Activated naive CD4-positive, alpha-beta T cell treated with anti-CD3 and anti-CD28 coated beads for 36 hours (primary cell): ENCODE measurements around the gene DAAM2. TPM values are rescaled to one million over a fixed set of nuclear protein-coding genes. Genes with fewer than 3 reads are reported as not detected.

Experiments used
- CTCF ChIA-PET: fragments of 350-600 bp; sonication (Branson Sonifier 250); formaldehyde crosslinking; loops from one replicate; lab custom pipeline; 2021; ENCODE audit warnings: antibody characterized with exemption; lab: Charles Lee
- DNase-seq: peaks from one replicate; pipeline ENCODE4 v3.0.0-alpha.2; 2020
- H3K27ac Mint-ChIP-seq: one replicate; pipeline ENCODE4 v1.8.0; 2021; ENCODE audit warnings: mild to moderate bottlenecking, mixed read lengths
- H3K27me3 Mint-ChIP-seq: one replicate; pipeline ENCODE4 v1.8.0; 2021; ENCODE audit warnings: low read depth, mixed read lengths
- H3K36me3 Mint-ChIP-seq: one replicate; pipeline ENCODE4 v1.8.0; 2021; ENCODE audit warnings: low read depth, mixed read lengths
- H3K4me1 Mint-ChIP-seq: one replicate; pipeline ENCODE4 v1.8.0; 2021; ENCODE audit warnings: low read depth, mixed read lengths
- H3K4me3 Mint-ChIP-seq: one replicate; pipeline ENCODE4 v1.8.0; 2021; ENCODE audit warnings: mild to moderate bottlenecking, moderate library complexity, mixed read lengths
- H3K9me3 Mint-ChIP-seq: one replicate; pipeline ENCODE4 v1.8.0; 2021; ENCODE audit warnings: mixed read lengths
- intact Hi-C: fragments of 100-400 bp; cut with micrococcal nuclease; formaldehyde crosslinking; loops from one replicate; pipeline ENCODE4 v1.15.1; 2023
- total RNA-seq, 2 experiments: library from RNA; stranded (reverse); gene quantifications; one replicate each; pipeline ENCODE4 v1.2.3, GENCODE V29; 2021

DAAM2 gene
- total RNA-seq, 2 experiments from 2014 or later: not detected

DNA sequence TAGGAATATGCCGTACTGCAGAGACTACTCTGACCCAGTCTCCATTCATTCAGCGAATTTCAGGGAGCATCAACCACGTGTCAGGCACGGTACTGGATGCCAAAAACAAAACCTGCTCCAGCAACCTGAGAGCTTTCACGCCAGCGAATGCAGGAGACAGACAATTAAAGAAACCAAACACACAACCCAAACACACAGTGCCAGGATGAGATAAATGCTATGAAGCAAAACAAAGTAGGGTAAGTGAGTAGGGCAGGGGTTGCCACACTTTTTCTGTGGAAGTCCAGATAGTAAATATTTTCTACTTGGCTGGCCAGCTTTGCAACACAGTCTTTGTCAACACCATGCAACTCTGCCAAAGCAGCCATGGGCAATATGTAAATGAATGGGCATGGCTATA lies 132.1 kb downstream of the DAAM2 start:
- DNase-seq: no peak
- intact Hi-C loops: no loop called here
- Mint-ChIP-seq H3K27ac (no peak overlapping the region), H3K27me3 (no peaks in the 10 kb centered on the region), H3K4me1 (peaks cover 7% of the 10 kb centered on the region), H3K36me3 (no peaks in the 10 kb centered on the region), H3K4me3 (no peak overlapping the region), H3K9me3 (peaks cover 3% of the 10 kb centered on the region)
- CTCF ChIA-PET: no interaction called here

DNA sequence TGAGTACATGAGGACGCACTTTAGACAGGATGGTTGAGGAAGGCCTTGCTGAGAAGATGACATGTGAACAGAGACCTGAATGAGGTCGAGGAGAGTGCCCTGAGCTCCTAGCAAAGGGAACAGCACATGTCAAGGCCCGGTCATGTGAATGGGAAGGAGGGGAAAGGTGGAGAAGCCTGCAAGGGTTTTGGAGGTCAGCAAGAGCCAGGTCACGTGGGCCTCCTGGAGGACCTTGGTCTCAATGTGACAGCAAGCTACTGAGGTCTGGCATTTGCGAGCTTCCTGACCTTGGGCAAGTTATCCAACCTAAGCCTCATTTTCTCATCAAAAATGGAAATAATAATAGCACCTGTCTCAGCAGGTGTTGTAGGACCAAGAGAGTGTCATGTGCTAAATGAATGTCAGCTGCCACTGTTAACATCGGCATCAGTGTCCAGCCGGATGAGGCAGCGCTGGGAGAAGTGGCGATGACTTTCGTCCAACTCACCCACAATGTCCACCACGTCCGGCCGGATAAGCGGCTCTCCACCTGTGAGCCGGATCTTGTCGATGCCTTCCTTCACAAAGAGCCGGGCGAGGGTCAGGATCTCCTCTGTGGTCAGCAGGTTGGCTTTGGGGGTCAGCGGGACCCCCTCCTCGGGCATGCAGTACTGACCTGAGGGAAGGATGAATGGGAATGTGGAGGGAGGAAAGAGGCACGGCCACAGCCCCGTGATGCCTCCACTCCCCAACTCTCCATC lies 133.2 kb downstream of the DAAM2 start:
- Mint-ChIP-seq H3K9me3 (peaks cover 3% of the 10 kb centered on the region), H3K4me1 (peaks cover 7% of the 10 kb centered on the region), H3K27me3 (no peaks in the 10 kb centered on the region), H3K27ac (no peak overlapping the region), H3K4me3 (no peak overlapping the region), H3K36me3 (no peaks in the 10 kb centered on the region)
- CTCF ChIA-PET: no interaction called here
- no peak for DNase-seq
- intact Hi-C loops: no loop called here

- Mint-ChIP-seq H3K4me1 (peaks cover 7% of the 10 kb centered on the region), H3K36me3 (no peaks in the 10 kb centered on the region), H3K27ac (no peak overlapping the region), H3K4me3 (no peak overlapping the region), H3K9me3 (peaks cover 3% of the 10 kb centered on the region), H3K27me3 (no peaks in the 10 kb centered on the region)
- CTCF ChIA-PET: no interaction called here
- intact Hi-C loops: no loop called here
- DNase-seq: no peak
Observed at GRCh38 chr6:39925931-39926290, 133.7 kb downstream of the DAAM2 start.

- CTCF ChIA-PET: no interaction called here
- peaks cover 7% of the 10 kb centered on the region for H3K4me1 Mint-ChIP-seq
- intact Hi-C loops: no loop called here
- no peak for DNase-seq
- H3K27ac Mint-ChIP-seq: no peak overlapping the region
- no peak overlapping the region for H3K4me3 Mint-ChIP-seq
- no peaks in the 10 kb centered on the region for H3K27me3 Mint-ChIP-seq
- H3K9me3 Mint-ChIP-seq: peaks cover 3% of the 10 kb centered on the region
- H3K36me3 Mint-ChIP-seq: no peaks in the 10 kb centered on the region
Observed at GRCh38 chr6:39926668-39927067, 134.5 kb downstream of the DAAM2 start.

- Mint-ChIP-seq H3K4me1 (peaks cover 7% of the 10 kb centered on the region), H3K36me3 (no peaks in the 10 kb centered on the region), H3K27ac (no peak overlapping the region), H3K4me3 (no peak overlapping the region), H3K27me3 (no peaks in the 10 kb centered on the region), H3K9me3 (peaks cover 3% of the 10 kb centered on the region)
- CTCF ChIA-PET: no interaction called here
- intact Hi-C loops: no loop called here
- no peak for DNase-seq
Observed at GRCh38 chr6:39927159-39927558, 135.0 kb downstream of the DAAM2 start.

DNA sequence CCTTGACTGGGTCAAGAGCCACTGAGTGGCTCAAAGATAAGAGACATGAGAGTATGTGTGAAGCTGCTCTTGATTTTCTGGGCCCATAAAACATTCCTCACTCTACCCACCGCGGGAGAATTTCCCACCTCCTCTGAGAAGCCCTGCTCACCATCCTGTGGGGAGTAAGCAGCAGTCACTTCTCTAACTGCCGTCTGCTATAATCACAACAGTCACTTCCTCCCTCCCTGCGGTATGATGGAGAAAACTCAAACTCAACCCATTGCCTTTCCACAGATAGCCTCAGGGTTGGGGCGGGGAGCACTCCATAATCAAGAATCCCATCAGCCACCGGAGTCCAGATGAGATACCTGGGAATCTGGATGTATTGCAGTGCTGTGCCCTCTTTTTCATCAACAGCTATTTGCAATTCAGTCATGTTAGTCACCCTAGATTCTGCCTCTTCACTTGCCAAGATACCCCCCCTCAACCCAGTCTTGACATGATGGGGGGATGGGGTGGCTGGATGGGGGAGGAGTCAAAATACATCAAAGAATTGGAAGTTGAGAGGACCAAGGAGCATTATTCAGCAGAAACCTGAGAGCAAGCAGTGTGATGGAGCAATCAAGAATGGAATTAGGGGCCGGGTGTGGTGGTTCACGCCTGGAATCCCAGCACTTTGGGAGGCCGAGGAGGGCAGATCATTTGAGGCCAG lies 137.0 kb downstream of the DAAM2 start:
- CTCF ChIA-PET: interaction anchor here (0.6 kb wide), 1 partner anchor 619 kb away, joined by 4 read pairs; no protein-coding TSS in a partner anchor
- Mint-ChIP-seq H3K36me3 (no peaks in the 10 kb centered on the region), H3K9me3 (peaks cover 3% of the 10 kb centered on the region), H3K4me3 (no peak overlapping the region), H3K4me1 (peaks cover 16% of the 10 kb centered on the region), H3K27me3 (no peaks in the 10 kb centered on the region), H3K27ac (no peak overlapping the region)
- DNase-seq: no peak
- intact Hi-C loops: no loop called here

DNA sequence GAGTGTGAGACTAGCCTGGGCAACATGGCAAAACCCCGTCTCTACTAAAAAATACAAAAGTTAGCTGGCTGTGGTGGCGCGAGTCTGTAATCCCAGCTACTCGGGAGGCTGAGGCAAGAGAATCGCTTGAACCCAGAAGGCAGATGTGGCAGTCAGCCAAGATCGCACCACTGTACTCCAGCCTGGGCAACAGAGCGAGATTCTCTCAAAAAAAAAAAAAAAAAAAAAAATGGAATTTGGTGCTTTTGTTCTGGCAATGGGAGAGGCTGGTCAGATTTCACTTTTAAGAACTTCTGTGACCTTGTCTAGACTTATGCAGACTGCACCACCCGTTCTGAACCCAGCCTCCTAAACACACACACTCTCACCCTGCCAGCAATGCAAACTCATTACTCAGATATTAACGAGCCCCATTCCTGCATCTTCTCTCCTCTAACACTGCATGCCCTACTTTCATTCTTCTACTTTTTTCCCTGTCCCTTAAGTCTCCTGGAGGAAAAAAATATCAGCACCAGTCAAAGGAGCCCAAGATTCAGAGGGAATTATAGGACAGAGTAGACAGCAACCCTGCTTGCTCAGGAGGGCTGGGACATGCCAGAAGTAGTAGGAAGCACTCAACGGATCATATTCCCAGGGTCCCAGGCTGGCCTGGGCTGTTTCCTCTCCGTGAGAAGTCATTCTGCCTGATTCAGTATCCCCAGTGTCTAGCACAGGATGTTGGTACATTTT lies 137.7 kb downstream of the DAAM2 start:
- Mint-ChIP-seq H3K27me3 (no peaks in the 10 kb centered on the region), H3K4me3 (no peak overlapping the region), H3K36me3 (no peaks in the 10 kb centered on the region), H3K4me1 (peaks cover 16% of the 10 kb centered on the region), H3K27ac (no peak overlapping the region), H3K9me3 (peaks cover 3% of the 10 kb centered on the region)
- no peak for DNase-seq
- intact Hi-C loops: no loop called here
- CTCF ChIA-PET: interaction anchor here (0.6 kb wide), 1 partner anchor 620 kb away, joined by 4 read pairs; no protein-coding TSS in a partner anchor

- peaks cover 16% of the 10 kb centered on the region for H3K4me1 Mint-ChIP-seq
- peaks cover 3% of the 10 kb centered on the region for H3K9me3 Mint-ChIP-seq
- no peaks in the 10 kb centered on the region for H3K36me3 Mint-ChIP-seq
- intact Hi-C loops: no loop called here
- no peak overlapping the region for H3K27ac Mint-ChIP-seq
- H3K27me3 Mint-ChIP-seq: no peaks in the 10 kb centered on the region
- DNase-seq: no peak
- CTCF ChIA-PET: no interaction called here
- no peak overlapping the region for H3K4me3 Mint-ChIP-seq
Observed at GRCh38 chr6:39930540-39930939, 138.4 kb downstream of the DAAM2 start.

DNA sequence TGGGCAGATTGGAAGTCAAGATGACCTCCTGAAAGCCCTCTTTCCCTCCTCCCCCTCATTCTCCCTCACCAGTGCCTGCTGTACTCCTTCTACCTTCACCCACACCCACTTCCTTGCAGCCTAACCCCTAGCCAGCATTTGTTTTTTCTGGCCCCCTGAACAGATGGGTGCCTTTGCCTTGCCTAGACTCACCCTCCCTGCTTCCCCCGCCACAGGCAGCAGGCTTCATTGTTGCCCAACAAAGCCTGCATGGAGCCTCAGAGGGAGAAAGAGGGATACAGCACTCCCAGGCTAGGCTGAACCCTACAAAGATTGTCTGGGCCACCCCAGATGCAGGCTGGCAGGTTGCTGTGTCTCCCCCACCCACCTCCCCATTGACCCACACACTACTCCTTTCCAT lies 139.4 kb downstream of the DAAM2 start:
- no peaks in the 10 kb centered on the region for H3K9me3 Mint-ChIP-seq
- no peak for DNase-seq
- no peaks in the 10 kb centered on the region for H3K27me3 Mint-ChIP-seq
- no peaks in the 10 kb centered on the region for H3K36me3 Mint-ChIP-seq
- CTCF ChIA-PET: no interaction called here
- intact Hi-C loops: no loop called here
- H3K4me3 Mint-ChIP-seq: no peak overlapping the region
- peaks cover 13% of the 10 kb centered on the region for H3K4me1 Mint-ChIP-seq
- H3K27ac Mint-ChIP-seq: no peak overlapping the region

DNA sequence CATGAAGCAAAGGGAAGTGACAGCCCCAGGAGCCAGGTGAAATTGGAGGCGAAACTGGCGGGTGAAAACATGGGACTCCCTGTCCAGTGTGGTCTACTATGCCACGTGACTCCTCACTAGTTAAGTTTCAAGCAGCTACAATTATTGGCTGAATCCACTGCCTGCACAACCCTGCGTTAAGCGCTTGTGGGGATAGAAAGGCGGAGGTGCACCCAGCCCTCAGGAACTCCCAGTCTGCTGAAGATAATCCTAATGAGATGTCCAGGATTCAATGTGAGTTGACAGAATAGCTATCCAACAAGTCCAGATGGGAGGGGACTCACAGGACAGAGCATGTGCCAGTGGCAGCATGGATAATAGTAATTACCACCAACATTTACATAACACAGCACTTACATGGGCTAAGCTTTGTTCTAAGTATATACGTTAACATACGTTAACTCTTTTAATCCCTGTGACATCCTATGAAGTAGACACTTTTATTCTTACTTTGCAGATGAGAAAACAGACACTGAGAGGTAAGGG lies 140.3 kb downstream of the DAAM2 start:
- intact Hi-C loops: no loop called here
- CTCF ChIA-PET: no interaction called here
- H3K4me3 Mint-ChIP-seq: no peak overlapping the region

DNA sequence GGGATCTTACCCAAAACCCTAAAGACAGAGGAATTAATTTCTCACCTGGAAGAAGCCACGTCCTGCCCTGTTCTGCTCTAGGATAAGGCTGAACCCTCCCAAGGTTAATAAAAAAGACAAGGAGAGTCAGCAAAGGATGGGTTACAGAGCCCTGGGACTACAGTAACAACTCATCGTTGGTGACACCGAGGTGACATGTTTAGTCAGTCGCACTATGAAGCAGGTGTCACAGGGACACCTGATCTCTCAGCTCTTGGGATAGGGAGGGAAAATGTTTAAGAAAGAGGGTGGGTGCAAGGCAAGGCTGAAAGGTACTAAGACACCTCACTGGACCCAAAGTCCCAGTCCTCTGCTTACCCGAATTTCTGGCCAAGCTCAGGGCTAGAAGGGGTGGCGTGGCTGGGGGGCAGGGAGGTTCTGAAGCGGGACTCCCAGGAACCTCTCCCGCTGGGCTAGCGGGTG lies 141.5 kb downstream of the DAAM2 start:
- intact Hi-C loops: no loop called here
- peaks cover 3% of the 10 kb centered on the region for H3K27me3 Mint-ChIP-seq
- DNase-seq: peak; percentile 51
- H3K27ac Mint-ChIP-seq: no peak overlapping the region
- no peaks in the 10 kb centered on the region for H3K9me3 Mint-ChIP-seq
- CTCF ChIA-PET: no interaction called here
- H3K36me3 Mint-ChIP-seq: no peaks in the 10 kb centered on the region
- peaks cover 13% of the 10 kb centered on the region for H3K4me1 Mint-ChIP-seq
- H3K4me3 Mint-ChIP-seq: peak overlapping the region; percentile 78

More for the DNA sequence above, 140.3 kb downstream of the DAAM2 start:
- Mint-ChIP-seq H3K36me3 (no peaks in the 10 kb centered on the region), H3K4me1 (peaks cover 13% of the 10 kb centered on the region), H3K9me3 (no peaks in the 10 kb centered on the region), H3K27me3 (peaks cover 3% of the 10 kb centered on the region), H3K27ac (no peak overlapping the region)
- no peak for DNase-seq

- H3K4me3 Mint-ChIP-seq: peak within 1 kb of the TSS; percentile 78
- intact Hi-C loops: no loop called here
- no peaks in the 10 kb centered on the region for H3K36me3 Mint-ChIP-seq
- peak; percentile 53 for DNase-seq
- peaks cover 13% of the 10 kb centered on the region for H3K4me1 Mint-ChIP-seq
- peaks cover 3% of the 10 kb centered on the region for H3K27me3 Mint-ChIP-seq
- H3K9me3 Mint-ChIP-seq: no peaks in the 10 kb centered on the region
- CTCF ChIA-PET: no interaction called here
- no peak within 1 kb of the TSS for H3K27ac Mint-ChIP-seq
Observed at GRCh38 chr6:39934131-39934757, 142.1 kb downstream of the DAAM2 start, which contains the start of gene MOCS1. Gene MOCS1 (minus strand): TSS chr6:39934462. CDS start chr6:39934417, 45 bp downstream.
